Measurements from ENCODE around the gene RPS6KA3. TPM values are rescaled to one million over a fixed set of nuclear protein-coding genes. Genes with fewer than 3 reads are reported as not detected.

The RPS6KA3 gene
- total RNA-seq, 1 experiment from 2014 or later: 14.6 TPM

GRCh38 chrX:20271730-20272129 is 5.0 kb upstream of the RPS6KA3 start:
- CTCF ChIA-PET: no interaction called here

DNA sequence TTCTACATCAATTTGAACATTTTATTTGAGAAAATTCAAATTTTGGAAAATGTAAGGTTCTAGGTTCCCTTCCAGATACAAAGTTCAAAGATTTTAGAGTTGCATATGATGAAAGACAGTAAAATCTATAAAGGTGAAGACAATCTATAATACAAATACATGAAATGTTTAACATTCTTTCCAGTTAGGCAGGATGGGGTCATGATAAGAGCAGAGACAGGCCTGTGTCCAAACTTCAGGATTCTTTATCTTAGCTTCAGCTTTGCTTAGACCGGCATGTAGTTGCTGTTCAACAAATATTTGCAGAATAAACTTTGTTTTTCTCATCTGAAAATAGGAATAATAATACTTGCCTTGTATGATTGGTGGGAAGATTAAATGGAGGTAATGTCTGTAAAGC is 4.5 kb upstream of the RPS6KA3 start:
- H3K36me3 Mint-ChIP-seq: no peaks in the 10 kb centered on the region
- DNase-seq (ENCODE audit: low spot score): no peak
- POLR2A ChIA-PET: no interaction called here
- 0 out of 2 replicates have a peak, but pooled peaks have one; percentile 19 for TF ChIP-seq GABPB1 (CRISPR knock-in tag; IDR thresholded peaks at IDR 0.05)
- no peak for TF ChIP-seq ATF1 (CRISPR knock-in tag; IDR thresholded peaks at IDR 0.05)
- H3K4me3 Mint-ChIP-seq: no peak overlapping the region
- peaks cover 49% of the 10 kb centered on the region for H3K27me3 Mint-ChIP-seq (ENCODE audit: low read depth)
- no peak overlapping the region for H3K27ac Mint-ChIP-seq
- no peaks in the 10 kb centered on the region for H3K9me3 Mint-ChIP-seq
- CTCF ChIA-PET: no interaction called here
- ATAC-seq: no peak
- H3K4me1 Mint-ChIP-seq: peaks cover 4% of the 10 kb centered on the region; the same call in 1 of the 2 replicates

More at GRCh38 chrX:20271730-20272129, 5.0 kb upstream of the RPS6KA3 start:
- TF ChIP-seq ATF2 (CRISPR knock-in tag; IDR thresholded peaks at IDR 0.05; ENCODE audit: borderline replicate concordance, low read depth): no peak
- TF ChIP-seq ZNF219 (CRISPR knock-in tag; IDR thresholded peaks at IDR 0.05; ENCODE audit: borderline replicate concordance): no peak
- TF ChIP-seq JAZF1 (CRISPR knock-in tag; IDR thresholded peaks at IDR 0.05): no peak
- no peak for TF ChIP-seq HMGXB4 (CRISPR knock-in tag; IDR thresholded peaks at IDR 0.05)
- TF ChIP-seq RORB (CRISPR knock-in tag; IDR thresholded peaks at IDR 0.05): no peak
- TF ChIP-seq E2F4 (CRISPR knock-in tag; IDR thresholded peaks at IDR 0.05; ENCODE audit: borderline replicate concordance, low read depth): no peak
- no peak for TF ChIP-seq MYBL2 (CRISPR knock-in tag; IDR thresholded peaks at IDR 0.05)
- TF ChIP-seq HMGA2 (CRISPR knock-in tag; IDR thresholded peaks at IDR 0.05): no peak
- no peak for TF ChIP-seq FOXP4 (CRISPR knock-in tag; IDR thresholded peaks at IDR 0.05)
- no peak for TF ChIP-seq JUN (CRISPR knock-in tag; IDR thresholded peaks at IDR 0.05)
- TF ChIP-seq, protein P1, sequence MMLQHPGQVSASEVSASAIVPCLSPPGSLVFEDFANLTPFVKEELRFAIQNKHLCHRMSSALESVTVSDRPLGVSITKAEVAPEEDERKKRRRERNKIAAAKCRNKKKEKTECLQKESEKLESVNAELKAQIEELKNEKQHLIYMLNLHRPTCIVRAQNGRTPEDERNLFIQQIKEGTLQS (CRISPR knock-in tag; conservative IDR thresholded peaks at IDR 0.05): no peak
- TF ChIP-seq OVOL2 (CRISPR knock-in tag; IDR thresholded peaks at IDR 0.05; ENCODE audit: borderline replicate concordance): no peak
- TF ChIP-seq TP53 (CRISPR knock-in tag; IDR thresholded peaks at IDR 0.05): no peak
- Mint-ChIP-seq H3K9me3 (no peaks in the 10 kb centered on the region), H3K4me1 (peaks cover 4% of the 10 kb centered on the region; the same call in 1 of the 2 replicates), H3K27me3 (ENCODE audit: low read depth) (peaks cover 55% of the 10 kb centered on the region), H3K27ac (no peak overlapping the region), H3K36me3 (no peaks in the 10 kb centered on the region), H3K4me3 (no peak overlapping the region)
- POLR2A ChIA-PET: no interaction called here
- no peak for ATAC-seq
- no peak for DNase-seq (ENCODE audit: low spot score)

DNA sequence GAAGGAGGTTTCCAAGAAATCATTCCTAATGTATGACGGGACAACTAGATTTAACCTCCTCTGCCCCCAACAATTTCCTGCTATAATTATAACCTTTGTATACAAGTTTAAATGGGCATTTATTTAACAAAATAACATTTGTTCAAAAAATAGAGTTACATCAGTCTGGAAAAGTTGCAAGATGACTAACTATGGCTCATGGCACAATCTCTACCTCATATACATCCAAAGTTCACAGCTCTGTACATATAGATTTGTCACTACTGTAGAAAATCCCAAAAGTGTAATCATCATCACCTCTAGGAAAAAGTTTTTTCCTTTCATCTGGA is 3.8 kb upstream of the RPS6KA3 start:
- DNase-seq (ENCODE audit: low spot score): no peak

More for the DNA sequence above, 3.8 kb upstream of the RPS6KA3 start:
- peaks cover 4% of the 10 kb centered on the region; the same call in 1 of the 2 replicates for H3K4me1 Mint-ChIP-seq
- H3K27ac Mint-ChIP-seq: no peak overlapping the region
- ChIA-PET POLR2A (no interaction called here), CTCF (no interaction called here)
- peaks cover 43% of the 10 kb centered on the region for H3K27me3 Mint-ChIP-seq (ENCODE audit: low read depth)
- ATAC-seq: no peak
- no peak overlapping the region for H3K4me3 Mint-ChIP-seq
- H3K36me3 Mint-ChIP-seq: no peaks in the 10 kb centered on the region
- TF ChIP-seq GABPB1 (CRISPR knock-in tag; IDR thresholded peaks at IDR 0.05): 0 out of 2 replicates have a peak, but pooled peaks have one; percentile 28
- TF ChIP-seq ESRRA (CRISPR knock-in tag; IDR thresholded peaks at IDR 0.05; ENCODE audit: borderline replicate concordance): no peak
- H3K9me3 Mint-ChIP-seq: no peaks in the 10 kb centered on the region
